ENCODE measurements around the gene PCBP3.

The PCBP3 gene

DNA sequence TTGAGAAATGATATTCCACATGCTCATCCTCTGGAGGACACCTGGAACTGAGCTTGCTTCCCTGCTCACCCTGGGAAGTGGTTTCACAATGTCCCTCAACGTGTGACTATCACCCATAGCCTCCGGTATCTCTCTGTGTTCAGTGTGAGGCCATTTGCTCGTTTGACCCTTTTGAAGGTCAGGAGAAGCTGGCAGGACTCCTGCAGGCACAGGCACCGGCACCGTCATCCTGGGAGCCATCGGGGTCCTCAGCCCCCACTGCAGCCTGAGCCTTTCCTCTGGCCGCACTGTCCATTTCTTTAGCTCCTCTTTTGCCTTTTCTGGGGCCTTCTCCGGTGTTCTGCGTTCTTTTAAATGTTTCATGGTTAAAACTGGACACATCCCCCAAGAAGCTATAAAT is 178.5 kb downstream of the PCBP3 start:
- Histone ChIP-seq H2AFZ (ENCODE audit: low read length) (no peak overlapping the region), H3K9me3 (replicated peaks; ENCODE audit: insufficient read depth, low read length) (no peaks in the 10 kb centered on the region), H3K9ac (ENCODE audit: low read length) (no peak overlapping the region), H4K20me1 (ENCODE audit: insufficient read depth, low read length) (no peaks in the 10 kb centered on the region), H3F3A (ENCODE audit: insufficient read depth, low read length) (no peaks in the 10 kb centered on the region), H3K4me1 (ENCODE audit: low read length) (no peaks in the 10 kb centered on the region), H3K27ac (ENCODE audit: low read length) (no peak overlapping the region), H3K27me3 (replicated peaks; ENCODE audit: insufficient read depth, low read length) (peaks cover 14% of the 10 kb centered on the region; the same call in 1 of the 2 replicates), H3K4me2 (ENCODE audit: low read depth, low read length) (no peak overlapping the region), H3K9me2 (replicated peaks; ENCODE audit: insufficient read depth, low read length) (no peaks in the 10 kb centered on the region), H3K4me3 (ENCODE audit: low read length) (no peak overlapping the region), H3K36me3 (replicated peaks; ENCODE audit: insufficient read depth, low read length) (no peaks in the 10 kb centered on the region), H3K79me2 (ENCODE audit: low read length) (no peaks in the 10 kb centered on the region)
- TF ChIP-seq EZH2phosphoT487 (IDR thresholded peaks at IDR 0.05; ENCODE audit: low read length) (no peak), EZH2 (optimal IDR thresholded peaks at IDR 0.05; ENCODE audit: low read depth, low read length) (no peak)
- TF ChIP-seq, protein P1, sequence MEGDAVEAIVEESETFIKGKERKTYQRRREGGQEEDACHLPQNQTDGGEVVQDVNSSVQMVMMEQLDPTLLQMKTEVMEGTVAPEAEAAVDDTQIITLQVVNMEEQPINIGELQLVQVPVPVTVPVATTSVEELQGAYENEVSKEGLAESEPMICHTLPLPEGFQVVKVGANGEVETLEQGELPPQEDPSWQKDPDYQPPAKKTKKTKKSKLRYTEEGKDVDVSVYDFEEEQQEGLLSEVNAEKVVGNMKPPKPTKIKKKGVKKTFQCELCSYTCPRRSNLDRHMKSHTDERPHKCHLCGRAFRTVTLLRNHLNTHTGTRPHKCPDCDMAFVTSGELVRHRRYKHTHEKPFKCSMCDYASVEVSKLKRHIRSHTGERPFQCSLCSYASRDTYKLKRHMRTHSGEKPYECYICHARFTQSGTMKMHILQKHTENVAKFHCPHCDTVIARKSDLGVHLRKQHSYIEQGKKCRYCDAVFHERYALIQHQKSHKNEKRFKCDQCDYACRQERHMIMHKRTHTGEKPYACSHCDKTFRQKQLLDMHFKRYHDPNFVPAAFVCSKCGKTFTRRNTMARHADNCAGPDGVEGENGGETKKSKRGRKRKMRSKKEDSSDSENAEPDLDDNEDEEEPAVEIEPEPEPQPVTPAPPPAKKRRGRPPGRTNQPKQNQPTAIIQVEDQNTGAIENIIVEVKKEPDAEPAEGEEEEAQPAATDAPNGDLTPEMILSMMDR (IDR thresholded peaks at IDR 0.05; ENCODE audit: low read length), result no peak
- DNase-seq, result no peak

DNA sequence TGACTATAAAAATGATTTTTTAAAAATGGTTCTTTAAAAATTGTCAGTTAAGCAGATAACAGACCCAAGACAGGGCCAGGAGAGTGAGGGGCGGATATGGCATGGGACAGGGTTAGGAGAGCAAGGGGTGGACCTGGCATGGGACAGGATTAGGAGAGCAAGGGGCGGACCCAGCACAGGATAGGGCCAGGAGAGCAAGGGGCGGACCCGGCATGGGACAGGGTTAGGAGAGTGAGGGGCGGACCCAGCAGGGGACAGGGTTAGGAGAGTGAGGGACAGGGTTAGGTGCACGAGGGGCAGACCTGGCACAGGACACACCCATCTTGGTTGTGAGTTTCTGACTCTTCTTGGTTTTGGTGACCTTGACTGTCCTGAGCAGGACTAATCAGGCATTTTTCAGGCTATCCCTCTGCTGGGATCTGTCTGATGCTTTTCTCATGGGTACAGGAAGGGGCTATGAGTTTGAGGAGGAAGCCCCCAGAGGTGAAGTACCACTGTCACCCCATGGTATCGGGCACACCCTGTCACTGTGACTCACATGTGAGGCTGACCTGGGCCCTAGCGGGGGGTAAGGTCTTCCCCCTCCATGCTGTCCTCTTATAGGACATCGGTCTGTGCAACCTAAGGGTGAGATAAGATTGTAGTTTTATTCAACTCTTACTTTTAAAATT is 179.0 kb downstream of the PCBP3 start:
- TF ChIP-seq, protein P1 (IDR thresholded peaks at IDR 0.05; ENCODE audit: low read length), result no peak
- TF ChIP-seq EZH2phosphoT487 (IDR thresholded peaks at IDR 0.05; ENCODE audit: low read length) (no peak), EZH2 (optimal IDR thresholded peaks at IDR 0.05; ENCODE audit: low read depth, low read length) (no peak)
- H3K27me3 ChIP-seq (replicated peaks; ENCODE audit: insufficient read depth, low read length), result peaks cover 14% of the 10 kb centered on the region; the same call in 1 of the 2 replicates

DNA sequence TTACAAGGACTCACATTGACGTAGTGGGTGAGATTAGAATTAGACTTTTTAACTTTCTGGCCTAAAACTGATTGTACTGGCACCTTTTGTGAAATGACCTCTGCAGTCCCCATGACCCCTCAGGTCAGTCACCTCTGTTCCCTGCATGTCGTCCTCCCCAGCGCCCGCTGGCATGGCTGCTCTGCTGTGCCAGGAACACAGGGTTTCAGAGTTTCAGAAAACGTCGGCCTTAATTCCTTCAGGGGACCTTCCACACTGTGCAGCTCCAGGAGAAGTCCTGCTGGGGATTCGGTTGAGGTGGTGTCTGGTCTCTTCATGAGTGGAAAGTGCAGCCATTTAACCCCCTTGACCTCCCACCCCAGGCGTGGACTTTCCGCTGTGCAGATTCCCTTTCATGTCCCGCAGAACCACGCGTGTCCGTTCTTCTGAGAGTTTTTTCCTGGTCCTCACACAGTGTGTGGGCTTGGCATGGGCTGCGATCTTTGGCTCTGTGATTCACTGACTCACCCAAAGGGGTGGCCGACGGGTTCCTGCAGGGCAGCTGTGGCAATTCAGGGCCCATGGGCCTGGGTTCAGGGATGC is 179.7 kb downstream of the PCBP3 start:
- no peaks in the 10 kb centered on the region for H4K20me1 ChIP-seq (ENCODE audit: insufficient read depth, low read length)
- H3F3A ChIP-seq (ENCODE audit: insufficient read depth, low read length), result no peaks in the 10 kb centered on the region
- H3K27ac ChIP-seq (ENCODE audit: low read length), result no peak overlapping the region
- no peak for DNase-seq
- H3K79me2 ChIP-seq (ENCODE audit: low read length), result no peaks in the 10 kb centered on the region
- no peak overlapping the region for H3K9ac ChIP-seq (ENCODE audit: low read length)
- no peaks in the 10 kb centered on the region for H3K9me3 ChIP-seq (replicated peaks; ENCODE audit: insufficient read depth, low read length)
- no peaks in the 10 kb centered on the region for H3K4me1 ChIP-seq (ENCODE audit: low read length)
- no peak overlapping the region for H3K4me3 ChIP-seq (ENCODE audit: low read length)
- TF ChIP-seq, protein P1 (IDR thresholded peaks at IDR 0.05; ENCODE audit: low read length), result no peak
- TF ChIP-seq EZH2phosphoT487 (IDR thresholded peaks at IDR 0.05; ENCODE audit: low read length) (no peak), EZH2 (optimal IDR thresholded peaks at IDR 0.05; ENCODE audit: low read depth, low read length) (no peak)
- H3K27me3 ChIP-seq (replicated peaks; ENCODE audit: insufficient read depth, low read length), result peaks cover 14% of the 10 kb centered on the region; the same call in 1 of the 2 replicates
- H3K36me3 ChIP-seq (replicated peaks; ENCODE audit: insufficient read depth, low read length), result no peaks in the 10 kb centered on the region
- H3K4me2 ChIP-seq (ENCODE audit: low read depth, low read length), result no peak overlapping the region
- H2AFZ ChIP-seq (ENCODE audit: low read length), result no peak overlapping the region
- no peaks in the 10 kb centered on the region for H3K9me2 ChIP-seq (replicated peaks; ENCODE audit: insufficient read depth, low read length)

More for the DNA sequence above, 179.0 kb downstream of the PCBP3 start:
- no peaks in the 10 kb centered on the region for H3K9me3 ChIP-seq (replicated peaks; ENCODE audit: insufficient read depth, low read length)
- no peak overlapping the region for H3K9ac ChIP-seq (ENCODE audit: low read length)
- H3K27ac ChIP-seq (ENCODE audit: low read length), result no peak overlapping the region
- H3K4me3 ChIP-seq (ENCODE audit: low read length), result no peak overlapping the region
- no peaks in the 10 kb centered on the region for H3K36me3 ChIP-seq (replicated peaks; ENCODE audit: insufficient read depth, low read length)
- H3K79me2 ChIP-seq (ENCODE audit: low read length), result no peaks in the 10 kb centered on the region
- no peak for DNase-seq
- no peaks in the 10 kb centered on the region for H3F3A ChIP-seq (ENCODE audit: insufficient read depth, low read length)
- no peaks in the 10 kb centered on the region for H4K20me1 ChIP-seq (ENCODE audit: insufficient read depth, low read length)
- H3K9me2 ChIP-seq (replicated peaks; ENCODE audit: insufficient read depth, low read length), result no peaks in the 10 kb centered on the region
- H3K4me1 ChIP-seq (ENCODE audit: low read length), result no peaks in the 10 kb centered on the region
- no peak overlapping the region for H3K4me2 ChIP-seq (ENCODE audit: low read depth, low read length)
- no peak overlapping the region for H2AFZ ChIP-seq (ENCODE audit: low read length)

All from MM.1S (cell line).